GM21723 (cell line): ENCODE data around the gene ZNF681.
"Not testable (repeated sequence)": the region's sequence is repeated elsewhere in the genome, so short reads cannot be mapped to it uniquely, and the experiment has no call there.

ENCODE experiments used
- ATAC-seq: cut with Tn5 transposase; IDR thresholded peaks from one replicate; pipeline ENCODE4 v1.9.1; 2021; ENCODE audit warnings: mild to moderate bottlenecking, moderate library complexity; ENCODE audit not compliant: unreplicated experiment

Gene ZNF681

GRCh38 chr19:23758187-23759074, at the start of gene ZNF681:
Gene ZNF681, minus strand, starts transcription at chr19:23758891. Its CDS starts 142 bp downstream, at chr19:23758749.
- peak; percentile 66 for ATAC-seq

- no peak for ATAC-seq
These were observed 46.0 kb upstream of the ZNF681 start for GRCh38 chr19:23804676-23805075.

GRCh38 chr19:23802290-23802689, 43.6 kb upstream of the ZNF681 start:
- no peak for ATAC-seq

- ATAC-seq = no peak
These were observed 43.1 kb upstream of the ZNF681 start for GRCh38 chr19:23801803-23802202.

GRCh38 chr19:23800868-23801267, 42.2 kb upstream of the ZNF681 start:
- no peak for ATAC-seq

GRCh38 chr19:23800271-23800670, 41.6 kb upstream of the ZNF681 start:
- no peak for ATAC-seq

- ATAC-seq = no peak
These were observed 40.6 kb upstream of the ZNF681 start for GRCh38 chr19:23799321-23799720.

- ATAC-seq = no peak
These were observed 36.8 kb upstream of the ZNF681 start for GRCh38 chr19:23795462-23795861.

- ATAC-seq = no peak
These were observed 34.1 kb upstream of the ZNF681 start for GRCh38 chr19:23792784-23793183.

GRCh38 chr19:23790641-23791488, 32.2 kb upstream of the ZNF681 start:
- no peak for ATAC-seq

GRCh38 chr19:23789246-23789645, 30.6 kb upstream of the ZNF681 start:
- no peak for ATAC-seq

GRCh38 chr19:23788411-23788810, 29.7 kb upstream of the ZNF681 start:
- ATAC-seq = no peak

GRCh38 chr19:23787106-23787505, 28.4 kb upstream of the ZNF681 start:
- no peak for ATAC-seq

GRCh38 chr19:23785982-23786381, 27.3 kb upstream of the ZNF681 start:
- ATAC-seq = no peak

GRCh38 chr19:23784274-23784673, 25.6 kb upstream of the ZNF681 start:
- ATAC-seq = no peak

GRCh38 chr19:23783636-23784035, 24.9 kb upstream of the ZNF681 start:
- no peak for ATAC-seq

GRCh38 chr19:23779645-23780044, 21.0 kb upstream of the ZNF681 start:
- ATAC-seq = no peak

GRCh38 chr19:23778566-23778965, 19.9 kb upstream of the ZNF681 start:
- ATAC-seq = no peak

GRCh38 chr19:23778036-23778435, 19.3 kb upstream of the ZNF681 start:
- ATAC-seq = not testable (repeated sequence)

GRCh38 chr19:23777216-23777615, 18.5 kb upstream of the ZNF681 start:
- ATAC-seq = no peak

- no peak for ATAC-seq
These were observed 18.0 kb upstream of the ZNF681 start for GRCh38 chr19:23776507-23777205.
